BJ (cell line): ENCODE measurements around the gene SPG7. TPM values are rescaled to one million over a fixed set of nuclear protein-coding genes. Genes with fewer than 3 reads are reported as not detected.

Experiments used
- CTCF ChIA-PET: fragments of 350-600 bp; formaldehyde crosslinking; extraction: SDS; loops from one replicate; lab custom pipeline; 2021; ENCODE audit warnings: antibody characterized with exemption, inconsistent platforms; lab: Yijun Ruan, JAX
- POLR2A ChIA-PET: fragments of 300-600 bp; sonication (Branson Sonifier 250); formaldehyde crosslinking; extraction: SDS; loops from one replicate; lab custom pipeline; 2021; ENCODE audit warnings: antibody characterized with exemption; lab: Charles Lee
- DNase-seq: peaks from one replicate; pipeline ENCODE4 v3.0.0-alpha.2; 2011; ENCODE audit warnings: low read depth
- H3K27me3 ChIP-seq: 2 replicates; pipeline ENCODE4 v1.6.0; 2011; ENCODE audit warnings: low read length; ENCODE audit not compliant: control insufficient read depth, insufficient read depth
- H3K36me3 ChIP-seq: 2 replicates; pipeline ENCODE4 v1.5.1; 2011; ENCODE audit warnings: low read length; ENCODE audit not compliant: control insufficient read depth, insufficient read depth
- H3K4me3 ChIP-seq: 2 replicates; pipeline ENCODE4 v1.5.1; 2011; ENCODE audit warnings: low read depth, mild to moderate bottlenecking, control low read depth, low read length
- CTCF ChIP-seq: IDR thresholded peaks from 2 replicates; pipeline ENCODE4 v1.5.1; 2011; ENCODE audit warnings: low read depth, mild to moderate bottlenecking, control low read depth, inconsistent platforms, low read length, moderate library complexity; ENCODE audit not compliant: insufficient read depth
- polyA plus RNA-seq: library from polyadenylated mRNA; depleted of rRNA; stranded (reverse); fragments of >200 nt; gene quantifications from 2 replicates; pipeline ENCODE4 v1.2.3, GENCODE V29; 2011

Gene SPG7
- polyA plus RNA-seq, 1 experiment = 45.0 TPM

- POLR2A ChIA-PET = no interaction called here
- no peak for DNase-seq
- no peak overlapping the region for H3K4me3 ChIP-seq
- no peaks in the 10 kb centered on the region for H3K27me3 ChIP-seq
- CTCF ChIA-PET = no interaction called here
- no peak for TF ChIP-seq CTCF
- peaks cover 20% of the 10 kb centered on the region for H3K36me3 ChIP-seq
Measured at GRCh38 chr16:89544113-89544512, 35.9 kb downstream of the SPG7 start.

GRCh38 chr16:89544713-89545043, 36.5 kb downstream of the SPG7 start:
- Histone ChIP-seq H3K4me3 (no peak overlapping the region), H3K36me3 (peaks cover 20% of the 10 kb centered on the region), H3K27me3 (no peaks in the 10 kb centered on the region)
- DNase-seq = no peak
- no peak for TF ChIP-seq CTCF
- POLR2A ChIA-PET = no interaction called here
- CTCF ChIA-PET = no interaction called here

DNA sequence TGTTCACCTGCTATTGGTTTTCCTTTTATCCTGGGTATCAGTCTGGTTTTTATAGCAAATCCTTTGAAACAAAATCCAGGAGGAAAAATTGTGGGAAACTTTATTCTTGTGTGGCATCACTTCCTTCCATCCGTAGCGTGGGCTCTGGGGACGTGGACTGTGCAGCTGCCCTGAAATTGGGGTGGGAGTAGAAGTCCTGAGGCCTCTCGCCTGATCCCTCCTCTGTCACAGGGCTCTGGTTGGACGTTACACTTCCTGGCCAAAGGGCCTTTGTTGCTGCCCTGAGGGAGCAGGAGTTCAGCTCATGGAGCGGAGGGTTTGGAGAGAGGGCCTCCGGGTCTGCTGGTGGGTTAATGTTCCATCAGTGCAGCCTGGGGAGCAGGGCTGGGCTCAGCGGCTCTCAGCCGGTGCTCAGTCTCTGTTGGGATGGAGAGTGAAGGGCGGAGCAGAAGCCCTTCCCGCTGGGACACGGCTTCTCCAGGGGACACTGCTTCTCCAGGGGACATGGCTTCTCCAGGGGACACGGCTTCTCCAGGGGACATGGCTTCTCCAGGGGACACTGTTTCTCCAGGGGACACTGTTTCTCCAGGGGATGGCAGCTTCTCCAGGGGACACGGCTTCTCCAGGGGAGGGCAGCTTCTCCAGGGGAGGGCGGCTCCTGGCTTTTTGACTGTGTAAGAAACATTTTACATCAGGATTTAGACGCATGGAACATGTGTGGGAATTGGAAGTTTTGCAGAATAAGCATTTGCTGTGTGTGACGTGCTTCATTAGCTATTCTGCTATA, 37.0 kb downstream of the SPG7 start:
- no peak overlapping the region for H3K4me3 ChIP-seq
- peaks cover 20% of the 10 kb centered on the region for H3K36me3 ChIP-seq
- DNase-seq = no peak
- no peaks in the 10 kb centered on the region for H3K27me3 ChIP-seq
- ChIA-PET CTCF (interaction anchor here (0.6 to 1.2 kb wide), 2 partner anchors 21 to 121 kb away, joined by 3 to 4 read pairs; no protein-coding TSS in a partner anchor), POLR2A (no interaction called here)
- TF ChIP-seq CTCF = no peak

DNA sequence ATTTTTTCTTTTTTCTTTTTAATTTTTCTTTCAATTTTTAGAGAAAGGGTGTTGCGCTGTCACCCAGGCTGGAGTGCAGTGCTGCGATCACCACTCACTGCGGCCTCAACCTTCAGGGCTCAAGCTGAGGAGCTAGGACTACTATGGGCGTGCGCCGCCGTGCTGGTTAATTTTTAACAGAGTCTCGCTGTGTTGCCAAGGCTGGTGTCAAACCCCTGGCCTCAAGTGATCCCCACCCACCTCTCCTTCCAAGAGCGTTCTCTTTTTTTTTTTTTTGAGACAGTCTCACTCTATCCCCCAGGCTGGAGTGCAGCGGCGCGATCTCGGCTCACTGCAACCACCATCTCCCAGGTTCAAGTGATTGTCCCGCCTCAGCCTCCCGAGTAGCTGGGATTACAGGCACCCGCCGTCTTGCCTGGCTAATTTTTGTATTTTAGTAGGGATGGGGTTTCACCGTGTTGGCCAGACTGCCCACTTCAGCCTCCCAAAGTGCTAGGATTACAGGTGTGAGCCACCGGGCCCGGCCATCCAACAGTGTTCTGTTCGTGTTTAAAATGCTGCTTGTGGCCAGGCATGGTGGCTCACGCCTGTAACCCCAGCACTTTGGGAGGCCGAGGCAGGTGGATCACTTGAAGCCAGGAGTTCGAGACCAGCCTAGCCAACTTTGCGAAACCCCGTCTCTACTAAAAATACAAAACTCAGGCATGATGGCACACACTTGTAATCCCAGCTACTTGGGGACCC, 37.8 kb downstream of the SPG7 start:
- DNase-seq = no peak
- Histone ChIP-seq H3K36me3 (peaks cover 26% of the 10 kb centered on the region), H3K4me3 (no peak overlapping the region), H3K27me3 (no peaks in the 10 kb centered on the region)
- CTCF ChIA-PET = interaction anchor here (0.6 to 1.2 kb wide), 3 partner anchors 20 to 276 kb away, joined by 3 to 4 read pairs (median 3); no protein-coding TSS in a partner anchor
- POLR2A ChIA-PET = no interaction called here
- no peak for TF ChIP-seq CTCF

DNA sequence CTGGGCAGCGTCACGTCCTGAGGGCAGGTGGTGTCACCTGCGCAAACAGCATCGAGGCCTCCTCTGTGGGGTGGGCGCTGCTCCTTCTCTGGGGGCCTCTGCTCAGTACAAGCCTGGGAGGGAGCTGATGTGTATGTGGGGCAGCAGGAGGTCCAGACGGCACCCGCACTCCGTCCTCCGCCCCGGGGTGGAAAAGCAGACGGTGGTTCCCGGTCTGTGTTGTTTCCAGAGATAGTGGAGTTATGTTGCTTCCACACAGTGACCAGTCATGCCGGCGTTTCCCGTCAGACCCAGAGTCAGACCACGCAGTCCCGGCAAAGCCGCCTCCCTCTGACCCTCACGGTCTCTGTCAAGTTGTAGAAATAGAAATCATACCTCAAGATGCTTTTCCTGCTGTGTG, 38.6 kb downstream of the SPG7 start:
- no peak for DNase-seq
- Histone ChIP-seq H3K4me3 (no peak overlapping the region), H3K36me3 (peaks cover 28% of the 10 kb centered on the region), H3K27me3 (no peaks in the 10 kb centered on the region)
- no peak for TF ChIP-seq CTCF
- POLR2A ChIA-PET = no interaction called here
- CTCF ChIA-PET = no interaction called here
